ENCODE data around the gene PLEKHG1. TPM values are rescaled to one million over a fixed set of nuclear protein-coding genes. Genes with fewer than 3 reads are reported as not detected.
A peak's percentile ranks its signal among the peaks of the same experiment; 100 is the strongest.

The PLEKHG1 gene
- polyA plus RNA-seq, 1 experiment, result 0.39 TPM

DNA sequence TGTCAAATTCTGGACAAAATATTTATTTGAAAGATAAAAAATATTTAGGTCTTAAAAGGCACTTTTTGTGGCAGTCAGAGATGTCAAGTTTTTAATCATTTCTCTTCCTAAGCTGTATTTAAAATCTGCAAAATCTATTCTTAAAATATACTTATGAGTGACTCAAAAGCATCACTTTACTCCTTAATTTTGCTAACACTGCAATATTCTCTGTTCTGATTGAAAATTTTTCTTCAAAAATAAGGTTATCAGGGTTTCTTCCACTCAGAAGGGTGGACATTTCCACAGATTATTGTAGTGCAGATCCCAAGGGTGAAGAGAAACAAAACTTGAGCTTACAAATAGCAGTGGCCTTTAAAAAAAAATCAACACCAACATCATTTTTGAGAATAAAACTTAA, 27.5 kb downstream of the PLEKHG1 start:
- no peak overlapping the region for H3K4me3 ChIP-seq (ENCODE audit: low read depth, low read length)
- DNase-seq (ENCODE audit: low read depth), result no peak
- CTCF ChIA-PET, result no interaction called here
- peaks cover 4% of the 10 kb centered on the region; the same call in 1 of the 2 replicates for H3K27me3 ChIP-seq (ENCODE audit: control insufficient read depth, insufficient read depth, low read length)
- H3K36me3 ChIP-seq (ENCODE audit: control insufficient read depth, insufficient read depth, low read length), result no peaks in the 10 kb centered on the region
- POLR2A ChIA-PET, result no interaction called here
- TF ChIP-seq, protein P1, sequence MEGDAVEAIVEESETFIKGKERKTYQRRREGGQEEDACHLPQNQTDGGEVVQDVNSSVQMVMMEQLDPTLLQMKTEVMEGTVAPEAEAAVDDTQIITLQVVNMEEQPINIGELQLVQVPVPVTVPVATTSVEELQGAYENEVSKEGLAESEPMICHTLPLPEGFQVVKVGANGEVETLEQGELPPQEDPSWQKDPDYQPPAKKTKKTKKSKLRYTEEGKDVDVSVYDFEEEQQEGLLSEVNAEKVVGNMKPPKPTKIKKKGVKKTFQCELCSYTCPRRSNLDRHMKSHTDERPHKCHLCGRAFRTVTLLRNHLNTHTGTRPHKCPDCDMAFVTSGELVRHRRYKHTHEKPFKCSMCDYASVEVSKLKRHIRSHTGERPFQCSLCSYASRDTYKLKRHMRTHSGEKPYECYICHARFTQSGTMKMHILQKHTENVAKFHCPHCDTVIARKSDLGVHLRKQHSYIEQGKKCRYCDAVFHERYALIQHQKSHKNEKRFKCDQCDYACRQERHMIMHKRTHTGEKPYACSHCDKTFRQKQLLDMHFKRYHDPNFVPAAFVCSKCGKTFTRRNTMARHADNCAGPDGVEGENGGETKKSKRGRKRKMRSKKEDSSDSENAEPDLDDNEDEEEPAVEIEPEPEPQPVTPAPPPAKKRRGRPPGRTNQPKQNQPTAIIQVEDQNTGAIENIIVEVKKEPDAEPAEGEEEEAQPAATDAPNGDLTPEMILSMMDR (IDR thresholded peaks at IDR 0.05; ENCODE audit: insufficient read depth, low read depth, low read length), result no peak

DNA sequence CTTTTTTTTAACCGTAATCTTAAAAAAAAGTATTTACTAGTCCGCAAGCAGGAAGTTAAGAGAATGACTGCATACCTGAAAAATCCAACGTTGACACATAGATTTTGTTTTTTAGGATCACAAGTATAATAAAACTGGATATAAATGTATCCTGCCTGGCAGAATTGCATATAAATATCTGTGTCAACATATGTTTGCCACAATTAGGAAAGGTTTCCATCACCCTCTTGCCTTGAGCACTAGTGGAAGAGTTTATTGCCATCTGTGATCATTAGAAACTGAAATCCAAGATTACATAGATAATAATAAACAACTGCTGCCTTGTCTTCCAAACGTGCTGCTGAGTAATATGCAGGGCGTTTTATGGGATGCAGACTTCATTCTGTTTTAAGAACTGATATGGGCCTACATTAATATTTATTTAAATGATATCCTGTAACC, 27.9 kb downstream of the PLEKHG1 start:
- peak; percentile 99 for DNase-seq (ENCODE audit: low read depth)
- ChIA-PET POLR2A (no interaction called here), CTCF (no interaction called here)
- TF ChIP-seq, protein P1 (IDR thresholded peaks at IDR 0.05; ENCODE audit: insufficient read depth, low read depth, low read length), result no peak
- Histone ChIP-seq H3K4me3 (ENCODE audit: low read depth, low read length) (no peak overlapping the region), H3K36me3 (ENCODE audit: control insufficient read depth, insufficient read depth, low read length) (no peaks in the 10 kb centered on the region), H3K27me3 (ENCODE audit: control insufficient read depth, insufficient read depth, low read length) (peaks cover 4% of the 10 kb centered on the region; the same call in 1 of the 2 replicates)

DNA sequence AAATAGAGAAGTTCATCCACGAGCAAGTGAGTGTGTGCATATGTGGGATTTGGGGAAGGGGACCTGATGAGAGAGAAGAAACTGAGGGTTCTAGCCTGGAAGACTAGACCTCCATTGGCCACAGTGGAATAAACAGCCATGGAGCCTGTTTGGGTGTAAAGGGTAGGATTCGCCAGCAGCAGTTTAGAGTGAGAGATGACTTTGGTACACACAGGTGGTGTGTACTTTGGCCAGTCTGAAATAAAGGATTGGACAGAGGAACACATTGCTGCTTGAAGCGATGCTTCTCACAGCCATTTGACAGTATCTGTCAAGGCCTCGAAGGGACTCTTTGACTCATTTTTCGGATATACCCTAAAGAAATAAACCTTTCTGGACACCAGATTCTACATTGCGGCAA, 29.2 kb downstream of the PLEKHG1 start:
- H3K27me3 ChIP-seq (ENCODE audit: control insufficient read depth, insufficient read depth, low read length), result peaks cover 2% of the 10 kb centered on the region; the same call in 1 of the 2 replicates
- ChIA-PET CTCF (no interaction called here), POLR2A (no interaction called here)
- TF ChIP-seq, protein P1 (IDR thresholded peaks at IDR 0.05; ENCODE audit: insufficient read depth, low read depth, low read length), result no peak
- no peak for DNase-seq (ENCODE audit: low read depth)
- no peak overlapping the region for H3K4me3 ChIP-seq (ENCODE audit: low read depth, low read length)
- H3K36me3 ChIP-seq (ENCODE audit: control insufficient read depth, insufficient read depth, low read length), result no peaks in the 10 kb centered on the region

DNA sequence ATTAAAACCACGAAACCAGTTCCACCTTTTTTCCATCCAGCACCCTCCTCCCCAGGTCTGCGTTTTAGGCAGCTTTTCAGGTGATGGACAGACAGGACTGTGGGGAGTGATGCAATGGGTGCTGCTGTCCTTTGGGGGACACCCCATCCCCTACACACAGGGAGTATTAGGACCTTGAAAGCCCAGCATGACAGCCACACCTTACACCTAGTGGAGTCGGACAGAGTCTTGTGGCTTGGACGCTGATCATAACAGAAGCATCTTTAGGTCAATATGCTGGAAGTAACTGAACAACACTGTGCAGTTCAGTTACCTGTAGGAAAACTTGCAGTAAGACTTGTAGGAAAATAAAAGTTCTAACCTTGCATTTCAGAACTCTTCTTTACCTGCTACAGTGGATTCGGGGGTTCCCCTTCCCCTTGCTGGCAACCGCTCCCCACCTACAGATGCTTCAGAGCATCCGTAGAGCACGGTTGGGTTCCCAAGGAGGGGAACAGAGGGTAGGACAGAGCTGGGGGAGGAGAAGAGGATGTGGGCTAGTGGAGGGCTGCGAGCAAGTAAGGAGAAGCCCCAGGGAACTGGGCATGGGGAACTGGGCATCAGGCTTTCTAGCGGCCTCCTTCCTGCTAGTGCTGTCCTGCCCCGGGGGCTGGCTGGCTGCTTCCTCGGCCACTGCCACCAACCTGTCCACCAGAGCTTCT, 31.7 kb downstream of the PLEKHG1 start:
- no peak for DNase-seq (ENCODE audit: low read depth)
- TF ChIP-seq, protein P1 (IDR thresholded peaks at IDR 0.05; ENCODE audit: insufficient read depth, low read depth, low read length), result no peak
- peaks cover 2% of the 10 kb centered on the region; the same call in 1 of the 2 replicates for H3K27me3 ChIP-seq (ENCODE audit: control insufficient read depth, insufficient read depth, low read length)
- no peak overlapping the region for H3K4me3 ChIP-seq (ENCODE audit: low read depth, low read length)
- POLR2A ChIA-PET, result interaction anchor here (0.5 kb wide), 1 partner anchor 100 kb away, joined by 5 read pairs; no protein-coding TSS in a partner anchor
- CTCF ChIA-PET, result no interaction called here
- no peaks in the 10 kb centered on the region for H3K36me3 ChIP-seq (ENCODE audit: control insufficient read depth, insufficient read depth, low read length)

DNA sequence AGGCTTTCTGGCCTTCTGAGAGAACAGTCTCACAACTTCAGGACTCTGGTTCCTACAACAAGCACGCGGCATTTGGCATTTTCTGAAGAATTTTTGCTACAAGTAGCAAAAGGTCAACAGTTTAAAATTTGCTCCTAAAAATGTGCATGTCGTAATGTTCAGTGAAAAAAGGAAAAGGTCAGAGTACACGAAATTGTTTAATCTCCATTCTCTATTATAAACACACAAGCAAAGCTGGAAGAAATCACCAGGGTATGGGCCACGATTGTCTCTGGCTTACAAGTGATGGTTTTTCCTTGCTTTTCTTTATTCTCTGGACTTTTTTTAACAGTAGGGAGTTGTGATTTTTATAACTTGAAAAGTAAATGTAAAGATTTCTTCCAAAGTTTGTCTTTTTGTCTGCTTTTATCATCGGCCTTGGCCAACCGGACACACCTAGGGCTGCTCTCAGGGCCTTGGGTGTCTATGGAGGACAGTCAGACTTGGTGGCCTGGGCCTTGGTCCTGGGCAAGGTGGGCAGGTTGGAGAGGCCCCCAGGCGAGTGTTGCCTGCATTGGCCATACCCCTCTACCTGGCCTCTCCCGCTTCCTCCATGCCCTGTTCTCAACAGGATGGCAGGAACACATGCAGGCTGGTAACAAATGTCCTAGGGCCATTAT, 32.4 kb downstream of the PLEKHG1 start:
- H3K27me3 ChIP-seq (ENCODE audit: control insufficient read depth, insufficient read depth, low read length), result peaks cover 2% of the 10 kb centered on the region; the same call in 1 of the 2 replicates
- TF ChIP-seq, protein P1 (IDR thresholded peaks at IDR 0.05; ENCODE audit: insufficient read depth, low read depth, low read length), result no peak
- DNase-seq (ENCODE audit: low read depth), result no peak
- ChIA-PET POLR2A (no interaction called here), CTCF (no interaction called here)
- H3K36me3 ChIP-seq (ENCODE audit: control insufficient read depth, insufficient read depth, low read length), result no peaks in the 10 kb centered on the region
- H3K4me3 ChIP-seq (ENCODE audit: low read depth, low read length), result no peak overlapping the region
